HG02610 (cell line): ENCODE measurements around the gene MTA1.

Source experiments
- ATAC-seq: cut with Tn5 transposase; IDR thresholded peaks from one replicate; pipeline ENCODE4 v1.9.1; 2021; ENCODE audit warnings: mild to moderate bottlenecking, moderate library complexity; ENCODE audit not compliant: unreplicated experiment

Gene MTA1

DNA sequence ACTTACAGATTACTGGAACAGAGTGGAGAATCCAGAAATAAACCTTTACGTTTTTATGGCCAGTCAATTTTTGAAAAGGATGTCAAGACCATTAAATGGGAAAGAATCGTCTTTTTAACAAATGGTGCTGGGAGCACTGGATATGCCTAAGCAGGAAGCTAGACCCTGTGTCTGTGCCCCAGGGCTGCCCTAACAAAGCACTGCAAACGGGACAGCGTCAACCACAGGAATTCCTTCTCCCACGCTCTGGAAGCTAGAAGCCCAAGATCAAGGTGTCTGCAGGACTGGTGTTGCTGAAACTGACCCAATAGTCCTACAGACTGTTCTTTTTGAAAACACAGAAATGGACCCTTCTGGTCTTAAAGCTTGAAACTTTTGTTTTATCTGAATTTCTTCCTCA, 97.5 kb downstream of the MTA1 start:
- ATAC-seq, result no peak

GRCh38 chr14:105519946-105520698, 100.5 kb downstream of the MTA1 start:
- no peak for ATAC-seq
